Measurements from ENCODE around the gene CTAG1A.
"Not testable (repeated sequence)": the region's sequence is repeated elsewhere in the genome, so short reads cannot be mapped to it uniquely, and the experiment has no call there.

The CTAG1A gene

DNA sequence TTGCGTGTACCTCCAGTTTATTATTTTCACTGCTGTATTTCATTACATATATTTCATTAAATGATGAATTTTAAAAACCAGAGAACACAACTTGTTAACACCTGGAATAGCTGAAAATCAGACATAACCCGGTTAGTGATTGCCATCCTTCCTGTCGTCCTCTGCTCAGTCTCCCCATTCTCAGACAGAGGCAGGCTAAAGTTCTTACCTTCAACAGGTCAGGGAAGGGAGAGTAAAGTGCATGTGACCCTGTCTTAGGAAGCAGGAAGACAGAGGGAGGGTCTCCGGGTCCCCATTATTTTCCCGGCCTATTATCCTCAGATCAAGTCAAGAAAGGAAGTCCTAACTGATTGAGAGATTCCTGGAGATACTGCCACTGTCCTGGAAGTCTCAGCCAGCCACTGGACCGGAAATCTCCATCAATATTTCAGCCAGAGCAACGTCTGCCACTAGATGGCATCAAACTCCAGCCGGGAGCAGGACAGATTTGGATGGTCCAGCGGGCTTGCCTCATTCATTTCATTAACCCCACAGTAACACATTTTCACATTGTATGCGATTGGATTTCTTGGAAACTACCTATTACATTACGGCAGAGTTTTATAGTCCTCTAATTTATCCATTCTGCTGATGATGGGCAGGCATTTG, 36.0 kb downstream of the CTAG1A start:
- not testable (repeated sequence) for H3K27me3 ChIP-seq (ENCODE audit: insufficient read depth, poor library complexity, severe bottlenecking); H3K4me3 ChIP-seq (replicated peaks; ENCODE audit: insufficient read depth, low read length)

DNA sequence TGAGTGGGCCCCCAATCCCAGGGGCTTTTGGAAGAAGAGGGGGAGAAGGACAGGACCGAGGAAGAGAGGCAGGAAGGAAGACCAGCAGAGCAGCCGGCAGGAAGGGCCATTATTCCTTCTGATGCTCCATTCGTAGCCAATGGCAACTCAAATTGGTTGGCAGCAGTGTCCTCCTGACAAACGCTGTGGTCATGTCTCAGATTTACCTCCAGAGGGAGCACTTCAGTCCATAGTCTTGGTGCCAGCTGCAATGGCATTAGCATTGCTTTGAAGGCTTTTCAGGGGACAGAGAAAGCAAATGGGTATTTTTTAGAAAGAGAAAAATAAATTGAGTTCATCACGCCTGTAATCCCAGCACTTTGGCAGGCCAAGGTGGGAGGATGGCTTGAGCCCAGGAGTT, 44.0 kb downstream of the CTAG1A start:
- H3K4me3 ChIP-seq (replicated peaks; ENCODE audit: insufficient read depth, low read length); H3K27ac ChIP-seq (replicated peaks); H3K27me3 ChIP-seq (ENCODE audit: insufficient read depth, poor library complexity, severe bottlenecking); DNase-seq (ENCODE audit: low read depth in 1 of 2, low spot score in 1 of 2): not testable (repeated sequence)

More for the DNA sequence above, 36.0 kb downstream of the CTAG1A start:
- H3K27ac ChIP-seq (replicated peaks); DNase-seq (ENCODE audit: low read depth in 1 of 2, low spot score in 1 of 2): not testable (repeated sequence)

DNA sequence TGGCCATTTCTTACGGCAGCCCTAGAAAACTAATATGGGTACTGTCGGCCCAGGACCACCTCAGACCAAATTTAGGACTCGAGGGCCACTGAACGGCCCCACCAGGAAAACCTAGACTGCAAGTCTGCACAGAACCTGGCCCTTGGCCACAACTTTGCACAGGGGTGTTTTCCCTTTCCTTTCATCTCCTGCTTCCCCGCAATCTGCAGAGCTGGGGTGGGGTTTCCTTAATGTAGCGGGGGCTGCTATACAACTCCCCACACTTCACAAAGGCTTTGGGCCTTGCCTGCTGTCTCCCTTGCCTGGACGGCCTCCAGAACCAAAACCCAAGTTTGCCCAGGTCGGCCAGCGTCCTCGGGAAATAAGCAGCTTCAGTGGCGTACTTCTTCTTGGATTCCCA, 46.0 kb downstream of the CTAG1A start:
- H3K4me3 ChIP-seq (replicated peaks; ENCODE audit: insufficient read depth, low read length); DNase-seq (ENCODE audit: low read depth in 1 of 2, low spot score in 1 of 2); H3K27me3 ChIP-seq (ENCODE audit: insufficient read depth, poor library complexity, severe bottlenecking): not testable (repeated sequence)

DNA sequence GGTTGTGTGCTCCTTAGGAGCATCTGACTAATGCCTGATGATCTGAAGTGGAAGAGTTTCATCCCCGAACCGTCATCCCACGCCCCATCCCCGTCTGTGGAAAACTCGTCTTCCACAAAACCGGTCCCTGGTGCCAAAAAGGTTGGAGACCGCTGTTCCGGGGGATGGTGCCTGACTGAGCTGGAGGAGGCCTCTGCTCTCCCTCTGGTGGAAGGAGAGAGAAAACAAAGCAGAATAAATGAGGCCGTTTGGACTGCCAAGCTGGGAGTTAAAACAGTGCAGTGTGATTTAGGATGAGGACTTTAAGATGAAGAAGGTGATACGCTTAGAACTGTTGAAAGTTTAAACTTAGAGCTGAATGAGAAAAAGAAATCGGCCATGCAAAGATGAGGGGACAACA, 48.7 kb downstream of the CTAG1A start:
- not testable (repeated sequence) for H3K4me3 ChIP-seq (replicated peaks; ENCODE audit: insufficient read depth, low read length); H3K27ac ChIP-seq (replicated peaks); DNase-seq (ENCODE audit: low read depth in 1 of 2, low spot score in 1 of 2); H3K27me3 ChIP-seq (ENCODE audit: insufficient read depth, poor library complexity, severe bottlenecking)

More for the DNA sequence above, 46.0 kb downstream of the CTAG1A start:
- H3K27ac ChIP-seq (replicated peaks), result not testable (repeated sequence)

Measured in HL-60 (cell line).